Hepatocyte (in vitro differentiated cells): ENCODE measurements around the gene GLDN.

Experiments
- EZH2 ChIP-seq: fragments of 200-600 bp; sonication (generic); IDR thresholded peaks from 2 replicates; pipeline ENCODE4 v1.6.1; 2016; ENCODE audit warnings: antibody characterized with exemption, mild to moderate bottlenecking, borderline replicate concordance
- EZH2phosphoT487 ChIP-seq: fragments of 200-600 bp; sonication (generic); IDR thresholded peaks from one replicate; pipeline ENCODE4 v1.6.1; 2018; ENCODE audit warnings: antibody characterized with exemption, mild to moderate bottlenecking, low read depth, moderate library complexity; ENCODE audit not compliant: unreplicated experiment, severe bottlenecking
- TF ChIP-seq, protein P1 (sequence below): fragments of 200-600 bp; sonication (generic); IDR thresholded peaks from 2 replicates; pipeline ENCODE4 v1.5.1; 2016; ENCODE audit warnings: antibody characterized with exemption, mild to moderate bottlenecking; ENCODE audit not compliant: poor library complexity

DNA sequence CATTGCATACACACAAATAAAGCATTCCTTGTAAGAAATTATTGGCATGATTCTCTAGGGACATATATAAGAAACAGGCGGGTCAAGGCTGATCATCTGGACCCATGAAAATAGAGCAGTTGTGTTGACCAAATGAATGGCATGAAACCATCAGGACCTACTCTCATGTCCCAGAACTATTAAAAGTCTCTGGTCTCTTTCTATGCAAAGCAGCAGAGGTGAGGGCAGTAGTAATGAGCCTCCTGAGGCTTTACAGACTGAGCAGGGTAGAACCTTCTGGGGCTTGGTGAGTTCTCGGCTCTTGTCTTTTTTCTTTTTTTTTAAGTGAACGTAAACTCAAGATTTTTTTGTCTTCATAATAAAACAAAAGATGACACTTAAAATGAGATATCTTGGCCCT lies 9.3 kb downstream of the GLDN start:
- no peak for TF ChIP-seq EZH2
- TF ChIP-seq, protein P1, sequence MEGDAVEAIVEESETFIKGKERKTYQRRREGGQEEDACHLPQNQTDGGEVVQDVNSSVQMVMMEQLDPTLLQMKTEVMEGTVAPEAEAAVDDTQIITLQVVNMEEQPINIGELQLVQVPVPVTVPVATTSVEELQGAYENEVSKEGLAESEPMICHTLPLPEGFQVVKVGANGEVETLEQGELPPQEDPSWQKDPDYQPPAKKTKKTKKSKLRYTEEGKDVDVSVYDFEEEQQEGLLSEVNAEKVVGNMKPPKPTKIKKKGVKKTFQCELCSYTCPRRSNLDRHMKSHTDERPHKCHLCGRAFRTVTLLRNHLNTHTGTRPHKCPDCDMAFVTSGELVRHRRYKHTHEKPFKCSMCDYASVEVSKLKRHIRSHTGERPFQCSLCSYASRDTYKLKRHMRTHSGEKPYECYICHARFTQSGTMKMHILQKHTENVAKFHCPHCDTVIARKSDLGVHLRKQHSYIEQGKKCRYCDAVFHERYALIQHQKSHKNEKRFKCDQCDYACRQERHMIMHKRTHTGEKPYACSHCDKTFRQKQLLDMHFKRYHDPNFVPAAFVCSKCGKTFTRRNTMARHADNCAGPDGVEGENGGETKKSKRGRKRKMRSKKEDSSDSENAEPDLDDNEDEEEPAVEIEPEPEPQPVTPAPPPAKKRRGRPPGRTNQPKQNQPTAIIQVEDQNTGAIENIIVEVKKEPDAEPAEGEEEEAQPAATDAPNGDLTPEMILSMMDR = no peak
- TF ChIP-seq EZH2phosphoT487 = no peak
